Measurements from ENCODE around the gene PAIP2. TPM values are rescaled to one million over a fixed set of nuclear protein-coding genes. Genes with fewer than 3 reads are reported as not detected.
A peak's percentile ranks its signal among the peaks of the same experiment; 100 is the strongest.

PAIP2 gene
- total and polyA plus RNA-seq, 10 donors, result 73.2 to 119 (median 92.6) TPM

- H3K27me3 ChIP-seq (replicated peaks in 1 of 7), result no peaks in the 10 kb centered on the region
- no peak for DNase-seq
- H3K4me1 ChIP-seq, result peaks cover 25 to 64% (median 49%) of the 10 kb centered on the region in 6 donors
- no peak overlapping the region for H3K4me3 ChIP-seq
- WGBS, 5 donors, result 62 to 84% (median 72%) methylated on average over 3 of the region's 3 CpGs
- intact Hi-C loops (cut with DNase I; ENCODE audit: low total_unique reads), result no loop called here
- no peak overlapping the region for H3K27ac ChIP-seq
- peaks cover 0 to 74% (median 50%) of the 10 kb centered on the region in 6 donors for H3K36me3 ChIP-seq
- TF ChIP-seq POLR2AphosphoS5 (IDR thresholded peaks at IDR 0.05) (no peak), POLR2A (IDR thresholded peaks at IDR 0.05) (no peak), CTCF (IDR thresholded peaks at IDR 0.05 in 8 of 11, conservative IDR thresholded peaks at IDR 0.05 in 3 of 11) (no peak)
- H3K9me3 ChIP-seq, result no peaks in the 10 kb centered on the region
These were observed 26.5 kb upstream of the PAIP2 start for GRCh38 chr5:139315056-139315615.

- Histone ChIP-seq H3K27ac (peak overlapping the region in 2 of 8 donors; percentile 7 to 11), H3K9me3 (no peaks in the 10 kb centered on the region), H3K4me1 (peaks cover 0 to 8% (median 3%) of the 10 kb centered on the region in 6 donors), H3K4me3 (no peak overlapping the region), H3K27me3 (replicated peaks in 1 of 7) (no peaks in the 10 kb centered on the region), H3K36me3 (peaks cover 0 to 40% (median 17%) of the 10 kb centered on the region in 6 donors)
- 60 to 71% (median 69%) methylated on average over 6 of the region's 6 CpGs for WGBS, 5 donors
- intact Hi-C loops (cut with DNase I; ENCODE audit: low total_unique reads), result no loop called here
- TF ChIP-seq CTCF (IDR thresholded peaks at IDR 0.05 in 8 of 11, conservative IDR thresholded peaks at IDR 0.05 in 3 of 11) (no peak), POLR2AphosphoS5 (IDR thresholded peaks at IDR 0.05) (peak in 1 of 3 donors; percentile 24)
- DNase-seq, result no peak
These were observed 5.8 kb upstream of the PAIP2 start for GRCh38 chr5:139335811-139336210.

- no peak for TF ChIP-seq CTCF (IDR thresholded peaks at IDR 0.05 in 8 of 11, conservative IDR thresholded peaks at IDR 0.05 in 3 of 11)
- no peak for TF ChIP-seq POLR2AphosphoS5 (IDR thresholded peaks at IDR 0.05)
- TF ChIP-seq POLR2A (IDR thresholded peaks at IDR 0.05), result no peak
- Histone ChIP-seq H3K4me1 (peaks cover 9 to 46% (median 37%) of the 10 kb centered on the region in 6 donors), H3K36me3 (peaks cover 0 to 14% (median 0%) of the 10 kb centered on the region in 6 donors), H3K27ac (no peak overlapping the region), H3K9me3 (no peaks in the 10 kb centered on the region), H3K27me3 (replicated peaks in 1 of 7) (no peaks in the 10 kb centered on the region), H3K4me3 (no peak overlapping the region)
- WGBS, 5 donors, result 56 to 88% (median 82%) methylated on average over 2 of the region's 2 CpGs
- no peak for DNase-seq
- intact Hi-C loops (cut with DNase I; ENCODE audit: low total_unique reads), result no loop called here
These were observed 1.6 kb upstream of the PAIP2 start for GRCh38 chr5:139340051-139340450.

GRCh38 chr5:139341187-139341688, 416 bp upstream of the PAIP2 start:
- Histone ChIP-seq H3K4me1 (peaks cover 9 to 57% (median 45%) of the 10 kb centered on the region in 6 donors), H3K4me3 (peak overlapping the region; percentile 75 to 97 (median 87)), H3K27ac (peak overlapping the region; percentile 96 to 100 (median 99)), H3K36me3 (peaks cover 0 to 26% (median under 1%) of the 10 kb centered on the region in 6 donors), H3K9me3 (no peaks in the 10 kb centered on the region), H3K27me3 (replicated peaks in 1 of 7) (no peaks in the 10 kb centered on the region)
- intact Hi-C loops (cut with DNase I; ENCODE audit: low total_unique reads), result no loop called here
- TF ChIP-seq POLR2A (IDR thresholded peaks at IDR 0.05) (no peak), CTCF (IDR thresholded peaks at IDR 0.05 in 8 of 11, conservative IDR thresholded peaks at IDR 0.05 in 3 of 11) (no peak), POLR2AphosphoS5 (IDR thresholded peaks at IDR 0.05) (no peak)
- 2 to 4% (median 2%) methylated on average over 17 of the region's 17 CpGs for WGBS, 5 donors
- no peak for DNase-seq
